Spleen (tissue), 11 donors: ENCODE data around the gene IRF2. TPM values are rescaled to one million over a fixed set of nuclear protein-coding genes. Genes with fewer than 3 reads are reported as not detected.
A peak's percentile ranks its signal among the peaks of the same experiment; 100 is the strongest.

Experiments
- DNase-seq: peaks from one replicate; pipeline ENCODE4 v3.0.0-alpha.2; 2020
- H3K27ac ChIP-seq, 8 donors: fragments of 200-600 bp; sonication (generic) in 7 of 8; 1 replicate in 4 of 8; 2 replicates in 4 of 8; pipeline versions ENCODE4 v1.5.0 to v1.8.0; 2016 to 2021; ENCODE audit warnings: inconsistent platforms in 4 of 8, mild to moderate bottlenecking in 4 of 8, moderate library complexity in 1 of 8
- H3K27me3 ChIP-seq, 7 donors: fragments of 200-600 bp; sonication (generic) in 6 of 7; replicated peaks in 1 of 7; 1 replicate in 4 of 7; 2 replicates in 3 of 7; pipeline versions ENCODE4 v1.5.0 to v1.8.0; 2016 to 2021; ENCODE audit warnings: inconsistent platforms in 3 of 7, mild to moderate bottlenecking in 1 of 7
- H3K36me3 ChIP-seq, 6 donors: fragments of 200-600 bp; sonication (generic) in 5 of 6; 1 replicate in 4 of 6; 2 replicates in 2 of 6; pipeline versions ENCODE4 v1.5.0 to v1.8.0; 2016 to 2021; ENCODE audit warnings: inconsistent platforms in 2 of 6
- H3K4me1 ChIP-seq, 6 donors: fragments of 200-600 bp; sonication (generic) in 5 of 6; 1 replicate in 3 of 6; 2 replicates in 3 of 6; pipeline versions ENCODE4 v1.5.0 to v1.8.0; 2016 to 2021; ENCODE audit warnings: inconsistent platforms in 3 of 6
- H3K4me3 ChIP-seq, 8 donors: fragments of 200-600 bp; sonication (generic) in 7 of 8; 1 replicate in 4 of 8; 2 replicates in 4 of 8; pipeline versions ENCODE4 v1.5.0 to v1.8.0; 2016 to 2021; ENCODE audit warnings: inconsistent platforms in 4 of 8, mild to moderate bottlenecking in 4 of 8, moderate library complexity in 2 of 8
- H3K9me3 ChIP-seq, 8 donors: fragments of 200-600 bp; sonication (generic) in 7 of 8; 1 replicate in 4 of 8; 2 replicates in 4 of 8; pipeline versions ENCODE4 v1.5.0 to v1.8.0; 2016 to 2021; ENCODE audit warnings: inconsistent platforms in 4 of 8
- CTCF ChIP-seq, 11 experiments: fragments of 200-600 bp in 7 of 11; fragments of 450-650 bp in 4 of 11; sonication (generic) in 4 of 11; IDR thresholded peaks in 8 of 11; conservative IDR thresholded peaks in 3 of 11; 1 replicate in 7 of 11; 2 replicates in 4 of 11; pipeline versions ENCODE4 v1.4.0 to v1.8.0; 2016 to 2021; ENCODE audit warnings: antibody characterized with exemption in 11 of 11, inconsistent platforms in 4 of 11, mild to moderate bottlenecking in 1 of 11
- POLR2A ChIP-seq, 3 donors: fragments of 450-650 bp; IDR thresholded peaks; one replicate each; pipeline ENCODE4 v1.5.1; 2017; ENCODE audit warnings: antibody characterized with exemption in 3 of 3, mild to moderate bottlenecking in 1 of 3
- POLR2AphosphoS5 ChIP-seq, 3 donors: sonication (generic); formaldehyde crosslinking; IDR thresholded peaks; one replicate each; pipeline ENCODE4 v1.5.1; 2017; ENCODE audit warnings: antibody characterized with exemption in 3 of 3
- WGBS, 5 donors: extraction: QIAGEN DNeasy Blood & Tissue Kit in 3 of 5; methylation state at CpG; one replicate each; pipeline versions ENCODE4 v1.1.5 to v1.1.7; 2013 to 2018; 5-methylcytosine and 5-hydroxymethylcytosine counted together
- intact Hi-C: fragments of 100-400 bp; cut with DNase I; formaldehyde crosslinking; loops from one replicate; pipeline ENCODE4 v1.15.0; 2023; ENCODE audit warnings: low total_unique reads
- polyA plus RNA-seq, 3 donors: library from polyadenylated mRNA; stranded (reverse); fragments of 200-250 nt; gene quantifications; one replicate each; pipeline ENCODE4 v1.2.1, GENCODE V29; 2013
- total RNA-seq, 7 donors: library from RNA; depleted of rRNA in 3 of 7; stranded (reverse); fragments of >200 nt in 3 of 7; fragmentation: NEBNext Ultra II Directional in 4 of 7; extraction: Animal tissue kit (Norgen Biotek cat#: 25700) in 4 of 7; gene quantifications; one replicate each; pipeline versions ENCODE4 v1.1.0 to v1.2.1, GENCODE V29; 2016 to 2021
- donor health status: healthy with polysubstance abuse.
- donor health status: DM: no; HTN: no; CAD: no; lungs with moderate emphysema.
- donor health status: DM: no; HTN: no; CAD: no.
- donor health status: Bipolar disorder and iron deficiency.
- donor health status: healthy.
- donor health status: DM: no; HTN: no; CAD: no.
- donor health status: DM: yes; HTN: yes; CAD: no.

The IRF2 gene
- total and polyA plus RNA-seq, 10 donors = 27.1 to 101 (median 87.2) TPM

GRCh38 chr4:184413261-184414046, 60.9 kb downstream of the IRF2 start:
- no peak for DNase-seq
- peaks cover 0 to 84% (median 34%) of the 10 kb centered on the region in 6 donors for H3K36me3 ChIP-seq
- H3K9me3 ChIP-seq = no peaks in the 10 kb centered on the region
- peak in 1 of 3 donors; percentile 18 for TF ChIP-seq POLR2A (IDR thresholded peaks at IDR 0.05)
- TF ChIP-seq POLR2AphosphoS5 (IDR thresholded peaks at IDR 0.05) = peak in 2 of 3 donors; percentile 60 to 74
- TF ChIP-seq CTCF (IDR thresholded peaks at IDR 0.05 in 8 of 11, conservative IDR thresholded peaks at IDR 0.05 in 3 of 11) = no peak
- intact Hi-C loops = loop anchor here (10.0 kb wide), 2 partner anchors 61 to 121 kb away; partner anchors contain the start of gene IRF2
- no peak overlapping the region for H3K4me3 ChIP-seq
- peaks cover 33 to 99% (median 72%) of the 10 kb centered on the region in 6 donors for H3K4me1 ChIP-seq
- H3K27me3 ChIP-seq = no peaks in the 10 kb centered on the region
- WGBS, 5 donors = 59 to 74% (median 62%) methylated on average over 13 of the region's 13 CpGs
- peak overlapping the region; percentile 55 to 85 (median 77) for H3K27ac ChIP-seq

- intact Hi-C loops = loop anchor here (10.0 kb wide), 2 partner anchors 64 to 124 kb away; partner anchors contain the start of gene IRF2
- TF ChIP-seq CTCF (IDR thresholded peaks at IDR 0.05 in 8 of 11, conservative IDR thresholded peaks at IDR 0.05 in 3 of 11) (no peak), POLR2A (IDR thresholded peaks at IDR 0.05) (no peak), POLR2AphosphoS5 (IDR thresholded peaks at IDR 0.05) (no peak)
- WGBS, 5 donors = 91 to 95% (median 93%) methylated on average over 6 of the region's 6 CpGs
Measured at GRCh38 chr4:184410748-184411147, 63.6 kb downstream of the IRF2 start.

GRCh38 chr4:184409911-184410692, 64.2 kb downstream of the IRF2 start:
- Histone ChIP-seq H3K4me1 (peaks cover 29 to 96% (median 67%) of the 10 kb centered on the region in 6 donors), H3K4me3 (no peak overlapping the region), H3K27ac (peak overlapping the region in 7 of 8 donors; percentile 39 to 81 (median 70)), H3K36me3 (peaks cover 0 to 96% (median 51%) of the 10 kb centered on the region in 6 donors), H3K27me3 (no peaks in the 10 kb centered on the region), H3K9me3 (no peaks in the 10 kb centered on the region)
- DNase-seq = peak; percentile 82
- TF ChIP-seq POLR2AphosphoS5 (IDR thresholded peaks at IDR 0.05) (peak in 1 of 3 donors; percentile 39), CTCF (IDR thresholded peaks at IDR 0.05 in 8 of 11, conservative IDR thresholded peaks at IDR 0.05 in 3 of 11) (no peak)
- WGBS, 5 donors = 40 to 58% (median 45%) methylated on average over 12 of the region's 12 CpGs
- intact Hi-C loops = loop anchor here (10.0 kb wide), 2 partner anchors 65 to 125 kb away; partner anchors contain the start of gene IRF2

More at GRCh38 chr4:184410748-184411147, 63.6 kb downstream of the IRF2 start:
- H3K4me1 ChIP-seq = peaks cover 29 to 99% (median 69%) of the 10 kb centered on the region in 6 donors
- DNase-seq = no peak
- H3K27me3 ChIP-seq = no peaks in the 10 kb centered on the region
- no peaks in the 10 kb centered on the region for H3K9me3 ChIP-seq
- no peak overlapping the region for H3K4me3 ChIP-seq
- H3K27ac ChIP-seq = peak overlapping the region in 6 of 8 donors; percentile 48 to 81 (median 70)
- H3K36me3 ChIP-seq = peaks cover 0 to 96% (median 50%) of the 10 kb centered on the region in 6 donors
